ENCODE results near the gene PA2G4.
"Not testable (repeated sequence)": the region's sequence is repeated elsewhere in the genome, so short reads cannot be mapped to it uniquely, and the experiment has no call there.

Gene PA2G4

DNA sequence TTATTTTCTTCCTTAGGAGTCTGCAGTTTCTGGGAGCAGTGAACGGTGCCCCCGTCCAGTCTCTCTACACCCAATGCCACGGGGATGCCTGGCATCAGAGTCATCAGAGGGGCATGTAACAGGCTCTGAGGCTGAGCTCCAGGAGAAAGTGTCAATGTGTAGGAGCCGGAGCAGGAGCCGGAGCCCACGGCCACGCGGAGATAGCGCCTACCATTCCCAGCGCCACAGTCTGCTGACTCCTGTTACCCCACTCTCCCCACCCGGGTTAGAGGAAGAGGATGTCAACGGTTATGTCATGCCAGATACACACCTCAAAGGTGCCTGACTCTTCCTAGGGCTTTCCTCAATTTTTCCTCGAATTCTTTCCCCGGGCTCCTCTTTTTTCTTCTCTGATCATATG, 3.3 kb upstream of the PA2G4 start:
- DNase-seq (ENCODE audit: low read depth), result no peak

GRCh38 chr12:56102683-56103065, 1.7 kb upstream of the PA2G4 start:
- no peak for DNase-seq (ENCODE audit: low read depth)

GRCh38 chr12:56103066-56103711, 1.2 kb upstream of the PA2G4 start:
- DNase-seq (ENCODE audit: low read depth), result no peak

DNA sequence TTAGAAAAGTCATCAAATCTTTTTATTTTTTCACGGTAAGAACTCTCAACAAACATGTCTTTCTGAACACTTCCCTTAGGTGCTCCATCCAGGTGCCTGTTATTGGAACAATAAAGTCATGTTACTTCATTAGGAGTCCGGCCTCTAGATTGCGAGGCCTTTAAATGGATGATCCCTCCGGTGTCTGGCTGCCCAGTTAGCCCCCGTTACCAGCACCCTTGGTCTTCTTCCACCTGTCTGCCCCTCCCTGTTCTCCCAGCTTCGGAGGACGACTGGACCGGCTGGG, 593 bp upstream of the PA2G4 start:
- DNase-seq (ENCODE audit: low read depth), result no peak

- no peak for DNase-seq (ENCODE audit: low read depth)
These were observed 653 bp downstream of the PA2G4 start for GRCh38 chr12:56104815-56105608.

DNA sequence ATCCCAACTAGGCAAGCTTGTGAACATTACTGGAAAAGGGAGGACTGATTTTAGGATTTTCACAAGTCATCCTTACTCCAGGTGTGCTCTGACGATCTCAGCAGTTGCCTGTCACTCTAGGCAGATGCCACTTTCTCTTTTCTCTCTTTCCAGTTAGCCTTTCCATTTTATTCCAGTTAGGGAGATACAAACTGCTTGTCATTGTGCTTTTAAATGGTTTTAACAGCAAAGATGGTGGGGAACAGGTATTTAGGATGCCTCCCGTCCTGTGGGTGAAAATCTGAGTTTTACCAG, 1.2 kb downstream of the PA2G4 start:
- no peak for DNase-seq (ENCODE audit: low read depth)

DNA sequence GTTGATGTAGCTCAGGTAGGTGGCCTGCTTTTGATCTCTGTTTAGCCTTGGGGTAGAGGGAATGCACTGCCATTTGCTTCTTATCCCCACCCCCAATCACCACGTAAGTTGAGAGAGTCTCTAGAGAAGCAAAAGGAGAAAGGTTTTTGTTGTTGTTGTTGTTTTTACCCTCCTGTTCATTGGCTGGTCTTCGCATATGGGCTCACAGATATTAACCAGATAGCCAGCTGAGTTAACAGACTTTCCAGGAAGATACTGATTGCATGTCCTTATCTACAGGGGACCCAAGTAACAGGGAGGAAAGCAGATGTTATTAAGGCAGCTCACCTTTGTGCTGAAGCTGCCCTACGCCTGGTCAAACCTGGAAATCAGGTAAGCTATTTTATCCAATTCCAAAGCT, 2.9 kb downstream of the PA2G4 start:
- DNase-seq (ENCODE audit: low read depth), result no peak

GRCh38 chr12:56110571-56110970, 6.2 kb downstream of the PA2G4 start:
- no peak for DNase-seq (ENCODE audit: low read depth)

DNA sequence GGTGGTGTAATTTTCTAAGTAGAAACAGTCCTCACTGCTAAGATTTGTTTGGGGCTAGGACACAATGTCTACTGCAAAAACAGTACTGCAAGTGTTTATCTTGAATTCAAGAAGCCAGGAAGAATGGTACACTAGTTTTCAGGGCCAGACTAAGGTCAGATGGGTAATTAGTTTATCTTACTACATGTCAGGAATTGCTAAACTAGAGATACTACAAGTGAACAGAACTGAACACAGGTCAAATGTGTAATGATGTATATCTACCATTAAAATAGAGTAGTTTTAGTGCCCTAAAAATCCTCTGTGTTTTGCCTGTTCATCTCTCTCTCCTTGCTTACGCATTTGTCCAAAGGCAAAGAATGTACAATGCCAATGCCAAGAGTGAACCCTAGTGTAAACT, 9.7 kb downstream of the PA2G4 start:
- DNase-seq (ENCODE audit: low read depth), result no peak

DNA sequence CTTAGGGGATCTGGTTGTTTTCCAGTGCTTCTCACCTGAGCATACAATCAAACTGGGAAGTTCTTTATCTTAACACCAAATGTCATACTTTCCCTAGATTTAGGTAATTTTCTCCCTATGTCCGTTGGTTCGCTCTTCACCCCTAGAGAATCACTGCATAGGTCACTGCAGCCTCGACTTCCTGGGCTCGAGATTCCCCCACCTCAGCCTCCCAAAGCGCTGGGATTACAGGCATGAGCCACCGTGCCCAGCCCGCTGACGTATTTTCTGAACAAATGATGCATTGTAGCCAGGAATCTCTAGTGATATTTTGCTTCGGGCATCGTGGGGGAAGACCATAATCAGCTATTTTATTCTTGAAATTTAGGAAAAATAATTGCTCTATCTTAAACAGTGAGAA, 11.0 kb downstream of the PA2G4 start:
- DNase-seq (ENCODE audit: low read depth), result peak; percentile 33

GRCh38 chr12:56116267-56117081, 12.1 kb downstream of the PA2G4 start, which contains the start of gene RPL41:
TSS of gene RPL41 (plus strand) at chr12:56116633.
- DNase-seq (ENCODE audit: low read depth), result peak; percentile 89

GRCh38 chr12:56117082-56117706, 12.8 kb downstream of the PA2G4 start:
- not testable (repeated sequence) for DNase-seq (ENCODE audit: low read depth)

- DNase-seq (ENCODE audit: low read depth), result peak; percentile 100
These were observed 13.7 kb downstream of the PA2G4 start, which contains the start of gene ZC3H10 for GRCh38 chr12:56117778-56118687. TSS of gene ZC3H10 (plus strand) at chr12:56118266. CDS start at chr12:56120563, 2,297 bp downstream.

GRCh38 chr12:56118688-56119357, 14.5 kb downstream of the PA2G4 start:
- no peak for DNase-seq (ENCODE audit: low read depth)

GRCh38 chr12:56119361-56119796, 15.0 kb downstream of the PA2G4 start:
- DNase-seq (ENCODE audit: low read depth), result peak; percentile 92

DNA sequence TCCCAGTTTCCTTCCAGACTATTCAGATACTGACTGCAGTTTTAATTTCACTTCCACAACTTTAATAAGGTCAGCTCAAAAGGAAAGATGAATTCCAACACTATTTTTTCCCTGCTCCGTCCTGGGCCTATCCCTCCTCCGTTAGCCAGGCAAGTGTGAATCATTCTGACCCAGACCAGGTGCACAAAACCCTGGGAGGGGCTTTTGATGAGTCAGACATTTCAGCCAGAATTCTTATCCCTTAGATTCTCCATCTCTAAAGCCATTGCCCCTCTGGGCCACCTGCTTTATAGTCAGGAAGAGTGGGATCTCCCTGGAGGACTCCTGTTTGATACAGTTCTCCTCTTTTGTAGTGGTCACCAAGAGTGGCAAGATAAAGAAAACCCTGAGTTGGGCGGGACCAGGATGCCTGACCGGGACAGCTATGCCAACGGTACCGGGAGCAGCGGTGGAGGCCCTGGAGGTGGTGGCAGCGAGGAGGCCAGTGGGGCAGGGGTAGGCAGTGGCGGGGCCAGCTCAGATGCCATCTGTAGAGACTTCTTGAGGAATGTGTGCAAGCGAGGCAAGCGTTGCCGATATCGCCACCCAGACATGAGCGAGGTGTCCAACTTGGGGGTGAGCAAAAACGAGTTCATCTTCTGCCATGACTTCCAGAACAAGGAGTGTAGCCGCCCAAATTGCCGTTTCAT, 15.9 kb downstream of the PA2G4 start:
- DNase-seq (ENCODE audit: low read depth), result no peak

GRCh38 chr12:56121204-56121870, 17.0 kb downstream of the PA2G4 start:
- no peak for DNase-seq (ENCODE audit: low read depth)

- DNase-seq (ENCODE audit: low read depth), result peak; percentile 22
These were observed 18.3 kb downstream of the PA2G4 start for GRCh38 chr12:56122637-56123036.

GRCh38 chr12:56124133-56124532, 19.8 kb downstream of the PA2G4 start:
- no peak for DNase-seq (ENCODE audit: low read depth)

DNA sequence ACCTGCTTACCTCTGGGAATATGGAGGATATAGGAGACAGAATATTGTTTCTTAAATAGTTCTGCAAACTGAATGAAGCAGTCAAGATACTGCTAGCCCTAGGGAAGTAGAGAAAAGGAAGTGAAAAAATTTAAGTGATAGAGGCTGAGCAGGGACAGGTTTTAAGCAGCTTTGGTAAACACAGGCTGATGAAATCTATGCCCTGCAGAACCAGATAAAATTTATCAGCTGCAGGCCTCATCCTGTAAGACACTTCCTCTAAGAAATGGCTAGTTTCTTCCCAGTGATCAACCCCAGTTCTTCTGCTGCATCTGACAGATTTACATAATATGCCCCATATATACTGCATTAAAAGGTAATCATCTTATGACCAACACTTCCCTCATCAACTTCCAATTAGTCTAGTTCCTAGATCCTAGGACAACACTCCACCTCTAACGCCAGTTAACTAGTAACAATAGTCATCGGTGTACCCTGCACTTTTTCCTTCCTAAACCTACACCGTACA, 22.4 kb downstream of the PA2G4 start:
- no peak for DNase-seq (ENCODE audit: low read depth)

Measured in fibroblast of gingiva (primary cell).